Stimulated activated CD8-positive, alpha-beta memory T cell treated with anti-CD3 and anti-CD28 coated beads, Interleukin-4, amount 100 ng/mL, for 4 hours (primary cell): Measurements from ENCODE around the gene C2CD2L.
A peak's percentile ranks its signal among the peaks of the same experiment; 100 is the strongest.
"Not testable (repeated sequence)": the region's sequence is repeated elsewhere in the genome, so short reads cannot be mapped to it uniquely, and the experiment has no call there.

Experiments
- DNase-seq, 2 donors: peaks; one replicate each; pipeline ENCODE4 v3.0.0-alpha.2; 2020; ENCODE audit warnings: low read depth in 2 of 2, low spot score in 1 of 2

C2CD2L gene

DNA sequence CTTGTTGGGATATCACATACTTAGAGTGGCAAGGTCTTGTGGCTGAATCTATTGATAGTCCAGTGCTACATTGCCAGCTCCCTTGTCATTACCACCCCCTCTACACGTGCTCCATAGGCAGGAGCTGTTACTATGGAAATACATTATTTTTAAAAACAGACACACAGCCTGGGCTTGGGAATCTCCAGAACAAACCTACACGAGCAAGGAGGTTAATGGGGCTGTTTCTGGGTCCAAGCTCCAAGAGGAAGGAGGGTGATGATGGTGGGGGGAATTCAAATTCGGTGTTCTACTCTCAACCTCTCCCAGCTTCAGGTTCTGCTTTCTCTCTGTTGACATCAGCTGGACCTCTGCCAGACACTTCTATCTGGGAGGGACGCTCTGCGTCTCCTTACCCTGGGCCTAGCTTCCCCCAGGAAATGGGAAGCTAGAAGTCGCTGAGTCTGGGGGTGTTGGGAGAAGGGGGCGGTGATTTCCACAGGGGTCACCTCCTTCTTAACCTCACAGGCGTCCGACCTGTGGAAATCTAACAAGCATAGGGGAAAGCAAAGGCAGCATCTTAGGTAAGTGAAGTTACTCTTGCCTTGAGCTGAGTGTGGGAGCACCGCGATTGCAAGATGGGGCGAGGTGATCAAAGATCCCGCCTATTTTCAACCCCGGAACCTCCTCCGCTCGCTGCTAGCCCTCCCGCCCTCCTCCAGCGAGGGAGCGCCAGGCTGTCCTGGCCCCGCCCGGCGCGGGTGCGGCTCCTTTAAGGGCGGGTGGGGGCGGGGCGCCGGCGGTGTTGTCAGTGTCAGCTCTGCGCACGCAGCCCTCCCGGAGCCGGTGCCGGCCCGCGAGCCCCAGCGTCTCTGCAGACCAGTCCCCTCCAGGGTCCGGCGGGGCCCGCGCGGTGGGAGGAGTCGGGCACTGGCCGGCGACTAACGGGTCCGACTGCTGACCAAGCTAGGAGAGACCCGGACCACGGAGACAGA is at the start of gene C2CD2L:
C2CD2L (plus strand) TSS at position 781 of the 974 bp plus-strand sequence. CDS start 398 bp downstream, outside the sequence.
- DNase-seq = peak; percentile 65 to 80

DNA sequence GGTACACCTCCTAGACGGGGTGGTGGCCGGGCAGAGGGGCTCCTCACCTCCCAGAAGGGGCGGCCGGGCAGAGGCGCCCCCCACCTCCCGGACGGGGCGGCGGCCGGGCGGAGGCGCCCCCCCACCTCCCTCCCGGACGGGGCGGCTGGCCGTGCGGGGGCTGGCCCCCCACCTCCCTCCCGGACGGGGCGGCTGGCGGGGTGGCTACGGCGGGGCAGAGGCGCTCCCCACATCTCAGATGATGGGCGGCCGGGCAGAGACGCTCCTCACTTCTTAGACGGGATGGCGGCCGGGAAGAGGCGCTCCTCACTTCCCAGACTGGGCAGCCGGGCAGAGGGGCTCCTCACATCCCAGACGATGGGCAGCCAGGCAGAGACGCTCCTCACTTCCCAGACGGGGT is 48.0 kb upstream of the C2CD2L start:
- not testable (repeated sequence) for DNase-seq

DNA sequence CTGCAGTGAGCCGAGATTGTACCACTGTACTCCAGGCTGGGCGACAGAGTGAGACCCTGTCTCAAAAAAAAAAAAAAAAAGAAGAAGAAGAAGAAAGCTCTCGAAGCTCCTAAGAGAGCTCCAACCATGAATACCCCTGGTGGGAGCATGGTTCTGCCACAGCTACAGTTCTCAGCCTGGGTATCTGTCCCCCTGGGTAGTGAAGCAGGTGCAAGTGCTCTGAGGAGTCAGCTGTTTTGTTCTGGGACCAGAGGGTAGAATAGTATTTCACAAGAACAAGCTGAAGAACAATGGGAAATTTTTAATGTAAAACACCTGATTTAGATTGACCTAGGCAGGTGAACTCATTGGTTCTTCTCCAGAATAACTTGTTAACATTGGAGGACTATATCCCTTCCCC is 45.9 kb upstream of the C2CD2L start:
- DNase-seq = no peak

DNA sequence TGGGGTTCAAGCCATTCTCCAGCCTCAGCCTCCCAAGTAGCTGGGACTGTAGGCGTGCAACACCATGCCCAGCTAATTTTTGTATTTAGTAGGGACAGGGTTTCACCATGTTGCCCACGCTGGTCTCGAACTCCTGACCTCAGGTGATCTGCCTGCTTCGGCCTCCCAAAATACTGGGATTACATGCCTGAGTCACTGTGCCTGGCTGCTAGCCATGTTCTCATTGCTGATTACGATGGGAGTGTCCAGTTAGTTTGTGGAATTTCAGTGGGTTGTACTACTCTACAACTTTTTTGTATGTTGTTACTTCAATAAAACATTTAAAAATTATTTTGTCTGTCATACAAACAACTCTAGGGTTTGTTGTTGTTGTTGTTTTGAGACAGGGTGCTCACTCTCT is 44.4 kb upstream of the C2CD2L start:
- DNase-seq = no peak

DNA sequence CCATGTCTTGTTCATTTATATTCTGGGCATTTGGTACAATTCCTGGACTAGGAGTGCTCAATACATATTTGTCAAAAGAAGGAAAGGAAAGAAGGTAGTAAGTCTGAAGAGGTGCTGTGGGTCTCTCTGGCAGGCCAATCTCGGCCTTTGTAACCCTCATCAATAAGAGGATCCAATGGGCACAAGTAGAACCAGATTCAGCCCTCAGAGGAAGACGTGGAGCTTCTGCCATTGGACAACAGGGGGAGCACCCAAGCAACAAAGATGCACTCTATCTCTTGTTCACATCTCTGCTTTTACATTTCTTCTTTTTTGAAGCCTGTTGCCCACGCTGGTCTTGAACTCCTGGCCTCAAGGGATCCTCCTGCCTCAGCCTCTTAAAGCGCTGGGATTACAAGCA is 41.8 kb upstream of the C2CD2L start:
- DNase-seq = no peak

DNA sequence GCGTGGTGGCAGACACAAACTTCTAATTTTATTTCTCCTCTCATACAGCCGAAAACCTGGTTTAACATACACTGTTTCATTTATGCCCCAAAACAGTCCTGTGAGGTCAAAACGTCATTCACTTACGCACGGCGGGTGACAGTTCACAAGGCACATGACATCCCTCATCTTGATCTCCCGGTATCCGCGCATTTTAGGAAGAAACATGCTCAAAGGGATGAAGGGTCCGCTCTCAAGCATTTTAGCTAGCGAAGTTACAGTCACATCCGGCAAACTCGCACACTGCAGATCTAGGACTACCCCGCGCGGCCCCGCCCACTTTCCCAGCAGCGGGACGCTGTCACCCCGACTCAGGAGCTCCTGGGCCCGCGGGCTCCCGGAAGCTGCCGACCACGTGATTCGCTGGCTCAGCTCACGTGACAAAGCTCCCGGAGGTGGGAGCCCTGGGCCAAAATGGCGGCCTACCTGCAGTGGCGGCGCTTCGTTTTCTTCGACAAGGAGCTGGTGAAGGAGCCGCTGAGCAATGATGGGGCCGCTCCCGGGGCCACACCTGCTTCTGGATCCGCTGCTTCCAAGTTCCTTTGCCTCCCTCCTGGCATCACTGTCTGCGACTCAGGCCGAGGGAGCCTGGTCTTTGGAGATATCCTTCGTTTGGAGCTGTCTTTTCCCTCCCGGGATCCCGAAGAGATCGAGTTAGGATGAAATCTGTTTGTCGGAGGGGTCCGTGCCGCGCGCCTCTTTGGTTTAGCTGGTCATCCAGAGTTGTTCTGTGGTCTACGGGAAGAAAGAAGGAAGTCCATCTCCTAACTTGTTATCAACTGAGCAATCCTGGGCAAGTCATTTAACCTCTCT is 39.5 kb upstream of the C2CD2L start, which contains the start of gene VPS11:
VPS11 (plus strand) TSS at position 448 of the 852 bp plus-strand sequence; CDS start at position 454, 6 bp downstream.
- DNase-seq = peak; percentile 96

DNA sequence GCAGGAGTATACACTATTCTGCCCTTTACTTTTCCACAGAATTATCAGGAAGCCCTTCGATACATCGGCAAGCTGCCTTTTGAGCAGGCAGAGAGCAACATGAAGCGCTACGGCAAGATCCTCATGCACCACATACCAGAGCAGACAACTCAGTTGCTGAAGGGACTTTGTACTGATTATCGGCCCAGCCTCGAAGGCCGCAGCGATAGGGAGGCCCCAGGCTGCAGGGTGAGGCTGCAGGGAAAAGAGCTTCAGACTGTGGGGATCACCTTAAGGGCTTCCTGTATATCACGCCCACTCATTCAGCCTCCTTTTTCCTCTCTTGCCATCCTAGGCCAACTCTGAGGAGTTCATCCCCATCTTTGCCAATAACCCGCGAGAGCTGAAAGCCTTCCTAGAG is 29.3 kb upstream of the C2CD2L start:
- no peak for DNase-seq

DNA sequence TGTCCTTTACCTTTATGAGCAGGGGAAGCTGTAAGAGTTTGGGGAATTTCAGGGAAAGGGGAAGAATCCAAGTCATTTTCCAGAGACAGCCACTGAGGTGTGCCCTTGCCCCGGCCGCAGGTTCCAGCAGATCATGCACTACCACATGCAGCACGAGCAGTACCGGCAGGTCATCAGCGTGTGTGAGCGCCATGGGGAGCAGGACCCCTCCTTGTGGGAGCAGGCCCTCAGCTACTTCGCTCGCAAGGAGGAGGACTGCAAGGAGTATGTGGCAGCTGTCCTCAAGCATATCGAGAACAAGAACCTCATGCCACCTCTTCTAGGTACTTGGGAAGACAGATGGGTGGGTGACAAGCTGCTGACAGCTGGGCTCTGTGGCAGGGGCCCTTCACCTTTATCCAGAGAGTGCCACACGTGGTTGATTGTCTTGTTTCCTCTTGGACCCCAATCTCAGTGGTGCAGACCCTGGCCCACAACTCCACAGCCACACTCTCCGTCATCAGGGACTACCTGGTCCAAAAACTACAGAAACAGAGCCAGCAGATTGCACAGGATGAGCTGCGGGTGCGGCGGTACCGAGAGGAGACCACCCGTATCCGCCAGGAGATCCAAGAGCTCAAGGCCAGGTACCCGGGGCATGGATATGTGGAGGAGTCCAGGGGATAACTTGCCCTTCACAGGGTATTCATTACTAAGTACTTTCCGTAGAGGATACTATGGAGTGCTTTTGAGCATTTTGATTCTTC is 28.3 kb upstream of the C2CD2L start:
- no peak for DNase-seq

DNA sequence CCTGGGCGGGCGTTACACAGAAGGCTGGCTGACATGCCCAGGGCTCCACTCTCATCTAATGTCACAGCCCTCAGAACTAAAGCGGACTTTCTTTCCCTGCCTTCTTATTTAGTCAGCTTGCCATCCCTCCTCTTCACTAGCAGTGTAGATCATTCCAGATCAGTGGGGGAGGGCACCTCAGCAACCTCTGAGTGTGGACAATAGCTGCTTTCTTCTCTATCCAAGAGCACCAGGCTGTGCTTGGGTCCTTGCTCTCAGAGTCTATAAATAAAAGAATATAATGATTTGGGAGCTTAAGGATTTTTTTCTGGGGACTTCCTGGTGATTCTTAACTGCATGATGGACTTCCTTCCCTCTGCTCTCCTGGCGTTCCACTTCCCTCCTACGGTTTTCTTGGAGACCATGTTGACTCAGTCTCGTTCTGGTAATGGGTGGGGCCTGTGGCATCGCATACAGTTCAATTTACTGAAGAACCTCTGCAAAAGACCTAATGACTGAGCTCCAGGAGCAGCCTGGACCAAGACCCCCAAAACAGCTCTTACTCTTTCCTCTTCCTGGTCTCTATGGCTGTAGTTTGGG is 25.4 kb upstream of the C2CD2L start:
- no peak for DNase-seq

DNA sequence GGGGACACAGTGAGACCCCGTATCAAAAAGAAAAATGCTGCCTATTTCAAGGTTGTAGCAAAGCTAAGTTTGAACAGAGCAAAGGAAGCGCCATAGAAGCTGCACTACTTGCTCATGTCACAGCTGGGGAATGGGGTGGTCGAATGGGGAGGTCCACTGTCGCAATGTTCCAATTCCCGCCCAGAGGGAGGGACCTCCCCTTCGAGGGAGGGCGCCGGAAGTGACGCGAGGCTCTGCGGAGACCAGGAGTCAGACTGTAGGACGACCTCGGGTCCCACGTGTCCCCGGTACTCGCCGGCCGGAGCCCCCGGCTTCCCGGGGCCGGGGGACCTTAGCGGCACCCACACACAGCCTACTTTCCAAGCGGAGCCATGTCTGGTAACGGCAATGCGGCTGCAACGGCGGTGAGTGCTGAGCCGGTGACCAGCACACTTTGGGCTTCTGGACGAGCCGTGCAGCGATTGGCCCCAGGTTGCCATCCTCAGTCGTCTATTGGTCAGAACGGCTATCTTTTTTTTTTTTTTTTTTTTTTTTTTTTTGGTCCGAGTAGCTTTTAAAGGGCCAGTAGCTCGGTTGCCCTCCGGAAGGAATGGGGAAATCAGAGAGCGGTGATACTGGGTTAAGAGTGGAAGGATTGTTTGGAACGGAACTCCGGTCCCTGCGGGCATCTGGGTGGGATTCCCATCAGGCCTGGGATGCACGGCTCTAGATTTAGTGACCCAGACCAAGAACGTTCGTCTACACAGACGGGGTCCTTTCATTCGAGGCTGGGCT is 22.3 kb upstream of the C2CD2L start, which contains the start of gene HMBS:
HMBS (plus strand) TSS at position 219 of the 774 bp plus-strand sequence; CDS start at position 372, 153 bp downstream.
- DNase-seq = peak; percentile 82 to 85

DNA sequence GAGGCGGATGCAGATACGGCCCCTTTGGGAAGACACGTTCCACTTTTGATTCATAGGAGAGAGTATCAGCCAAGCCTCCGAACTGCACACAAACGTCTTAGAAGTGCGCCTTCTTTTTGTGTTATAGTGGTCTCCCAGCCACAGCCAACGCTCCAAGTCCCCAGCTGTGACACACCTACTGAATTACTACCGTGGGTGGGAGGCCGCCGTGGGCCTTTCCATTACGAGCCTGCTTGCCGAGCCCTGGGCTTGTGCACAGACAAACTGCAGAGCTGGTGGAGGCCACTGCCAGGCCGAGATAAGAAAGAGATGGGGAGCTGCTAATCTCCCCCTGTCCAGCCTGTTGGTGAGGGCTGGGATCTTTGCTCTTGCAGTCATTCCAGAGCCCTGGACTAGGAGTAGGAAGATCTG is 21.7 kb upstream of the C2CD2L start:
- peak in 1 of 2 donors; percentile 36 for DNase-seq

DNA sequence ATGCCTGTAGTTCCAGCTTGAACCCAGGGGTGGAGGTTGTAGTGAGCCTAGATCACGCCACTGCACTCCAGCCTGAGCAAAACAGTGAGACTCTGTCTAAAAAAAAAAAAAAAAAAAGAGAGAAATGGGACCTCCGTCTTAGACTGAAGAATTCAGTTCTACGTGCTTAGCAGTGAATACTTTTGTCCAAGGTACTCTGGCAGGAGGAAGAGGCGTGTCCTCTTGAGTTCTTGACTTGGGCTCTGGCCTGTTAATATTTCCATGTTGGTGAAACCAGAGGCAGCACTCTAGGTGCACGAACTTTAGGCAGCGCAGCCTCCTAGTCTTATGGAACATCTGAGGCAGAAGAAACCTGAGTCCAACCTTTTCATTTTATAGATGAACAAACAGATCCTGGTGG is 20.0 kb upstream of the C2CD2L start:
- no peak for DNase-seq

DNA sequence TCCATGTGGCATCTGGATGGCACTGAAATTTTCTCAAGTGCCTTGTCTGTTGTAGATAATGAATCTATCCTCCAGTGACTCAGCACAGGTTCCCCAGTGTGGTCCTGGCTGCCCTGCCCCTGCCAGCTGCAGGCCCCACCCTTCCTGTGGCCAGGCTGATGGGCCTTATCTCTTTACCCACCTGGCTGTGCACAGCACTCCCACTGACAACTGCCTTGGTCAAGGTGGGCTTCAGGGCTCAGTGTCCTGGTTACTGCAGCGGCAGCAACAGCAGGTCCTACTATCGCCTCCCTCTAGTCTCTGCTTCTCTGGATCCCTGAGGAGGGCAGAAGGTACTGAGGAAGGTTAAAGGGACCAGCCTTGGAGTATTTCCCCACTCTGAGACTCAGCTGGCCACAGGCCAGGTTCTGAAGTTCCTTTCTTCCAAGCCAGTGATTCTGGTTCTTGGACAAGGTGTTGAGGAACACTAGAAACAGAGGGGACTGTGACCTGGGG is 19.4 kb upstream of the C2CD2L start:
- no peak for DNase-seq

DNA sequence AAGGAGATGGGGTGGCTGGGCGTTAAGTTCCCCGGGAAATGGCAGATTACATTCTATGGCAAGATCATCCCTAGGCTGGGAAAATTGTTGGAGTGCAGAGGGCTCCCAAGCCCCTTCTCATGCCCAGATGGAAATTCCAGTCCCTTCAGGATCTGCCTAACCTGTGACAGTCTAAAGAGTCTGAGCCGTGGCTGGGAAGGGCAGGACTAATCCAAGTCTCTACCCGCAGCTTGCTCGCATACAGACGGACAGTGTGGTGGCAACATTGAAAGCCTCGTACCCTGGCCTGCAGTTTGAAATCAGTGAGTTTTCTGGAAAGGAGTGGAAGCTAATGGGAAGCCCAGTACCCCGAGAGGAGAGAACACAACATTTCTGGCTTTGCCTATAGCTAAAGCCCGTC is 18.7 kb upstream of the C2CD2L start:
- no peak for DNase-seq

DNA sequence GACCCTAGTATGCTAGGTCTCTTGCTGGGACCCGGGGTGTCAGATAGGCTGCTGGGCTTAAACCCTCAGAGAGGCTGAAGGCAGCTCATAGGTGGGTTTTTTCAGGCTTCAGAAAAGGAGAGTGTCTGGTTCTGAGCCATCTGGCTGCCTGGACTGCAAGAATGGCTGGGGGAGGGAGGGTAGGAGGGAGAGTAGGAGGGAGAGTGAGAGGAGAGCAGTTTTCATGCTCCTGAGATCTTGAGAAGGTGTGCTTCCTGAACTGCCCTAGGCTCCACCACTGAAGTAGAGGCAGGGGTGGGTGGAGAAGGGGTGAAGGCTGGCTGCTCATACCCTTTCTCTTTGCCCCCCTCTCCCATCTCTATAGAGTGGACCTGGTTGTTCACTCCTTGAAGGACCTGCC is 17.8 kb upstream of the C2CD2L start:
- DNase-seq = no peak

DNA sequence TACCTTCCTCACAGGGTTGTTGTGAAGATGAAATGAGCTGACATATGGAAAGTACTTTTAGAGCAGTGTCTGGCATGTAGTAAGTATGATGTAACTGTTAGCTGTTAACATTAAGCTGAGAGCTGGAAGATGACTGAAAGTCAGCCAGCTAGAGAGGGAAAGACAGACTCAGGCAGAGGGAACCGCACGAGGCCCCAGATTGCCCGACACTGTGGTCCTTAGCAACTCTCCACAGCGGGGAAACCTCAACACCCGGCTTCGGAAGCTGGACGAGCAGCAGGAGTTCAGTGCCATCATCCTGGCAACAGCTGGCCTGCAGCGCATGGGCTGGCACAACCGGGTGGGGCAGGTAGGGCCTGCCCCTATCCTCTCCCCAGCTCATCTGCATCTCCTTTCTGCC is 16.0 kb upstream of the C2CD2L start:
- DNase-seq = no peak

DNA sequence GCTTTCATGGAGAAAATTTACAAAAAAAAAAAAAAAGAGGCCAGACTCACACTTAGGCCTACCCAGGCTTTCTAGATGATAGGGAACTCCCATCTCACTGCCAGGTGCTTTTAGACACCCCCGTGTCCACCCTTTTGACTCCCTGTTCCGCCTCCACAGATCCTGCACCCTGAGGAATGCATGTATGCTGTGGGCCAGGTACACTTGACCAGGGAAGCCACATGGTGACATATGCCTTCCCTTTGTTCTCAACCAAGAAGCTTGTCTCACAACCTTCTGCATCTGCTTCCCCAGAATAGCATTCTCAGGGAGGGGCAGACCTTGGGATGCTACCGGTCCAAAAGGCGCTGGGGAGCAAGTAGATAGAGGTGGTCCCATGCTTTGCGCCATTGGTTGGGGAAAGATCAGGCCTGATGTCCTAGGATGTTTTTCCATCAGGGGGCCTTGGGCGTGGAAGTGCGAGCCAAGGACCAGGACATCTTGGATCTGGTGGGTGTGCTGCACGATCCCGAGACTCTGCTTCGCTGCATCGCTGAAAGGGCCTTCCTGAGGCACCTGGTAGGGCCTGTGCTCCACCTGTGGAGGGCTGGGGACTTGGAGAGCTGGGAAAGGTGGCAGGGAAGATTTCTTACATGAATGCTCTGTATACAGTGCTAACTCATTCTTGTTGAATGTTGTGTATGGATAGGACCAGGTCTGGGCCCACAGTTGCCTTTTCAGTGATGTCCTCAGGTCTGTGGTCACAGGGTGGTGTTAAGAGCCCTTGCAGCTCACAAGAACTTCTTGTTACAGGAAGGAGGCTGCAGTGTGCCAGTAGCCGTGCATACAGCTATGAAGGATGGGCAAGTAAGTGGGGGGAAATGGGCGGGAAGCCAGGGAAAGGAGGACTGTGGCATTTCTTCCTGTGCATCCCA is 14.9 kb upstream of the C2CD2L start:
- no peak for DNase-seq
